Activated T-cell treated with anti-CD3 and anti-CD28 coated beads, Interleukin-2, amount 50 U/mL, for 1 hour (primary cell): ENCODE data around the gene DNAJC22.

Experiments
- DNase-seq: peaks from one replicate; pipeline ENCODE4 v3.0.0-alpha.2; 2020

The DNAJC22 gene

DNA sequence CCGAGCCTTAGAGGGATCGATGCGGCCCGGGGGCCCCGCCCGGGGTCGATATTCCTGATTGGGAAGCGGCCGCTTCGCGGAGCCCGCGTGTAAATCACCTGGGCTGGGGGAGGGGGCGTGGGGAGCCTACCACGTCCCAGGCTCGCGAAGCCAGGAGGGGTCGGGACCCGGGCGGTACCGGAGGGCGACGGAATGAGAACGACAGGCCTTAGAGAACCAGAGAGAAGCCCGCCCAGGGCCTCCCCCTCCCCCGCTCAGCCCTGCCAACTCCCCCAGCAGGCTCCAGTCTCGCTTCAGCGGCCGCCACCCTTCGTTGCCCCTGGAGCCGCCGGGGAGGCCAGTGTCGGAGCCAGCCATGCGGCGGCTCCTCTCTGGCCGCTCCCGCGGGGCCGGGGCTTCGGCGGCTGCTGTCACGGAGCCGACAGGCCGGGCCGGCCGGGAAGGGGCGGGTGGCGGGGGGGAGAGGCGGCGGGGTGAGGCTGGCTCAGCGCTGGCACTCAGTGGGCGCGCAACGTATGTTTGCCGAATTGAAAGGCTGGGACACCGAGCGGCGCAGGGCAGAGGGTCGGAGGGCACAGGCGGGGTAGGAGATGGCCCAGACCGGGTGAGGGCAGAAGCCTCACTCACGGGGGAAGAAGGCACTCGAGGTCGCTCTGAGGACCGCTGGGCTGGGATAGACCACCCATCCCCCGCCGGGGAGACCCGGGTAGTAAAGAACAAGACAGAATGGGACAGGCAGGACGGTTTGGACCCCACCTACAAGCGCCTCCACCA, 1.4 kb upstream of the DNAJC22 start:
- peak; percentile 44 for DNase-seq

DNA sequence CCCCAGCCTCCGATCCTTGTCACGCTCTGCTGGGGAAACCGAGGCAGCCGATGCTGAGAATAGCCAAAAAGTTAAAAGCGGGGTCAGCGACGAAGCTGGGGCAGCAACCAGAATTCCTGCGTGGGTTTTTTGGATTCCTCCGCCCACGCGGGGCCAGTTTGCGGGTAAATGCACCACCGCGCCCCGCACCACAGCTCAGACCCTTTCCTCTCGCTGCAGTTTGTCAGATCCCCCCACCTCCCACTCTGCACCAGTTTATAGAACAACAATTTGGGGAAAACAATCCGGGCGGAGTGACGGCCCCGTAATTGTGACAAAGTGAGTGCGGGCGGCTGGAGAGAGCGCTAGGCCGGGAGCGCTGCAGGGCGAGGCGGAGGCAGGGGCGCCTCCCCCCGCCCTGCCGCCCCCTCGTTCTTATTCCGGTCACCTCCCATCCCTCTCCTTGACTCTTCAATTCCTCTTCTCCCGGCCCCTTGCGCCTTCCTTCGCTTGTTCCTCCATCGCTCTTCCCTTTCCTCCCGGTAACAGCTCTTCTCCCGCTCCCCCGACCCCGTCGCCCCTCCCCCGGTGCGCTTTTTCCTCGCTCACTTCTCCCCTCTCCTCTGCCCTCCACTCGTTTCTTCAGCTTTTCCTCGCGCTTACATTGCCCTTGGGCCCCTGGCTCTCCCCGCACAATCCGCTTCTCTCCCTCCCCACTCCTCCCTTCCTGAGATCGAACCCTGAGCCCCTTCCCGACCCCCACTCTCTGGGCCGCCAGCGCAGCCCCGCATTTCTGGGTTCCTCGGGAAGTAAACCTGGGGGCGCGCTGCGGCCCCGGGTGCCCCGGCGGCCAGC, 646 bp upstream of the DNAJC22 start:
- no peak for DNase-seq

DNA sequence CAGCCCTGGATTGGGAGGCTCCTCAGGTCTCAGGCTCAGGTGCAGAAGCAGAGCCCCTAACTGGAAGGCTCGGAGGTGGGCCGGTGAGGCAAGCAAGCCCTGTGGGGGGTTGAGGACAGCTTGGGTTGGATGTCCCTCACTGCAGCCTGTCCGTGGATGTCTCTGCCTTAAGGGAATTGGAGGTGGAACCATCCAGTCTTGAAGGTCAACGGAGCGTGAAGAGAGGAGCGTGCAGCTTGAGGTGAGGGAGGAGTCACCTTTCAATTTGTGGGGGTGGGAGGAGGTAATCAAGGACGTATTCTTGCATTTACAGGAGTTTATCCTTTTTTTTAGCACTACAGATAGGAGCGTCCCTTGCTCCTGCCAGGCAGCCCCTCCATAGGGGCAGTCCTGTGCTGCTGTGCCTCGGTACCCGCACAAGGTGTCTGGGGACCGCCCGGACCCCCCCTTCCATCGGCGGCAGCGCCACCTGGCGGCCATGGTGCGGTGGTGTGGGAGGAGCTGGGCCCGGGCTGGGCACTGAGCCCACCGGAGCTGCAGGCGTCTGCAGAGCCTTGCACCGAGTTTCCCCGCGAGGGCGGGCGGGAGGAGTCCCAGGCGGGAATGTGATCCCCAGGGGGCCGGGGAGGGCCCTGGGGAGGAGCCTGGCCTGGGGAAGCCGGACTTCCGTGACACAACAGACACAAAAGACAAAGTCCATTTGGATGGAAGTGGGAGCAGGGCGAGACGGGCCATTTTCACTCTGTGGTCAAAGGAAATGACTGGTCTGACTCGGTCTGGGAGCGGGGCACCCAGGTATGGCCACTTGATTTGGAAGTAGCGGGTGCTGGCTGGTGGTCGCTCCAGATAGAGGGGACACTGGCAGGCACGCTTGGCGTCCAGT, 864 bp downstream of the DNAJC22 start:
- peak; percentile 85 for DNase-seq

DNA sequence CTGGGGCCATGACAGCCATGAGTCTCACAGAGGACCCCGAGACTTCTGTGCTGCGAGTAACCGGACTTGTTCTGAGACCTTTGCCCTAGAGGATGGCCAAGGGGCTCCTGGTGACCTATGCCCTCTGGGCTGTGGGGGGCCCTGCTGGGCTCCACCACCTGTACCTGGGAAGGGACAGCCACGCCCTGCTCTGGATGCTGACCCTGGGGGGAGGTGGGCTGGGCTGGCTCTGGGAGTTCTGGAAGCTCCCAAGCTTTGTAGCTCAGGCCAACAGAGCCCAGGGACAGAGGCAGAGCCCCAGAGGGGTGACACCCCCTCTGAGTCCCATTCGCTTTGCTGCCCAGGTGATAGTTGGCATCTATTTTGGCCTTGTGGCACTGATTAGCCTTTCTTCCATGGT, 2.1 kb downstream of the DNAJC22 start:
- no peak for DNase-seq

DNA sequence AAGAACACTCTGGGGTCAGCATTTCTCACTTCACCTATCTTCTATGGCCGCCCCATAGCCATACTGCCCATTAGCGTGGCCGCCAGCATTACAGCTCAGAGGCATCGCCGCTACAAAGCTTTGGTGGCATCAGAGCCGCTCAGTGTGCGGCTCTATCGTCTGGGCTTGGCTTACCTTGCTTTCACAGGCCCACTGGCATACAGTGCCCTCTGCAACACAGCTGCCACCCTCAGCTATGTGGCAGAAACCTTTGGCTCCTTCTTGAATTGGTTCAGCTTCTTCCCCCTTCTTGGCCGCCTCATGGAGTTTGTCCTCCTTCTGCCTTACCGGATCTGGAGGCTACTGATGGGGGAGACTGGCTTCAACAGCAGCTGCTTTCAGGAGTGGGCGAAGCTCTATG, 2.6 kb downstream of the DNAJC22 start:
- DNase-seq, result no peak

DNA sequence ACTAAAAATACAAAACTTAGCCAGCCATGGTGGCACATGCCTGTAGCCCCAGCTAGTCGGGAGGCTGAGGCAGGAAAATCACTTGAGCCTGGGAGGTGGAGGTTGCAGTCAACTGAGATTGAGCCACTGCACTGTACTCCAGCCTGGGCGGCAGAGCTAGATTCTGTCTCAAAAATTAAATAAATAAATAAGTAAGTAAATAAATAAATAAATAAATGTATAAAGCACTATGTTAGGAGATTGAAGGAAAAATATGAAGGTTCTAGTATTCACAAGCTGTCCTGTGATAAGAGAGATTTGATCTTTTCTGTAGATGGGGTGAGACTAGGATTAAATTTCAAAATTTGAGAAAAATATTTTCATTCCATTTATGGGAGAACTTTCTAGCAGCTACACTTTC, 5.7 kb downstream of the DNAJC22 start:
- no peak for DNase-seq

DNA sequence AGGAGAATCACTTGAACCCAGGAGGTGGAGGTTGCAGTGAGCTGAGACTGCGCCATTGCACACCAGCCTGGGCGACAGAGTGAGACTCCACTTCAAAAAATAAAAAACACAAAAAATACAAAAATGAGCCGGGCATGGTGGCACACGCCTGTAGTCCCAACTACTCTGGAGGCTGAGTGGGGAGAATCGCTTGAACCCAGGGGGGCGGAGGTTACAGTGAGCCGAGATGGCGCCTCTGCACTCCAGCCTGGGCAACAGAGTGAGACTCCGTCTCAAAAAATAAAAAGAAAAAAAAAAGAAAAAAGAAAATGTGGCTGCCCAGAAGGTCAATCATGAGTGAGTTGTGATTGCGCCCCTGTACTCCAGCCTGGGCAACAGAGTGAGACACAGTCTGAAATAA, 9.2 kb downstream of the DNAJC22 start:
- no peak for DNase-seq

DNA sequence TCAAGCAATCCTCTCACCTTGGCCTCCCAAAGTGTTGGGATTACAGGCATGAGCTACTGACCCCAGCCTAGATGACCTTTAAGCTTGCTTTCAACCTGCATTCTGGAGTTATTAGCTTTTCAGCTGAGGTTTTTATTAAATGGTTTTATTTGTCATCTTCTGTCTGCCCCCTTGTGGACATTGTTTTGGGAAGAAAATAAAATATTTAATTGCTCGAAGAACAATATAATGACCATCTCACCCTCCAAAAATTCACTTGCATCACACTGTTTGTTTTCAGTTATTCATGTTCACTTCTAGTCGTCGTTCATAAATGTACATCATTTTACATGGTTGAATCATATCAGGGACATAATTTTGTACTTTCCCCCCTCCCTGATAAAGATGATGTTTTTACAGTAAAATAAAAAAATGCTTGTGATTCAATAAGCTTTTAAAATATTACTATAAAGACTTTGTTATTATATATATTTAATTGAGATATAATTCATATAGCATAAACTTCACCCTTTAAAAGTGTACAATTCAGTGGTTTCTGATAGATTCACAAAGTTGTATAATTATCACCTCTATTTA, 10.5 kb downstream of the DNAJC22 start:
- DNase-seq, result no peak

DNA sequence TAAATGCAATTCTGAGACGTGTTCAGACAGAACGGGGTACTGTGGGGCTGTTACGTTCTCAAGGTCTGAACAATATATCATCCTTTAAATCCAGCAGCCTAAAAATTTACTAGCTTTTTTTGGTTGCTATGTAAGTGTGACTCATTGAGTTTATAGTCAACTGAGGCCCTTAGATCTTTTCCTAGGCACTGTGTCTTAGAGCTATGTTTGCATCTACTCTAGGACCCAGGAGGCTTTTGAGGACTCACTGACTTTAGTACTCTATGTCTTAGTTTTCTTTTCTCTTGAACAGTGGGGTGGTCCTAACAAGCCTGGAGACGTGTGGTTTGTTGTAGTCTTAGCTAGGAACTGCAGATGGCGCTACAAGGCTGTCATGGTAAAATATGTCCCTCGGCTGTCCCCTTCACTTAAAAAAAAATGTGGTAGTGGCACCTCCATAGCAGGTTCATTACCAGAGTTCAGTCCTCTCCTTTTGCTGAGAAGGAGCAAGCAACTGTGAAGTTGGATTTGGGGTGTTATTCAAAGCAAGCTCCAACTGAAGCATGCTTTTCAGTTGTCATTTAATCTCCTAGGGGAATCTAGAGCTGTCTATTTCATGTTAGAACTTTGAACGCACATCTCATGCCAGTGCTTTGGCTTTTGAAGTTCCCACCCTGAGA, 11.9 kb downstream of the DNAJC22 start:
- DNase-seq, result no peak

DNA sequence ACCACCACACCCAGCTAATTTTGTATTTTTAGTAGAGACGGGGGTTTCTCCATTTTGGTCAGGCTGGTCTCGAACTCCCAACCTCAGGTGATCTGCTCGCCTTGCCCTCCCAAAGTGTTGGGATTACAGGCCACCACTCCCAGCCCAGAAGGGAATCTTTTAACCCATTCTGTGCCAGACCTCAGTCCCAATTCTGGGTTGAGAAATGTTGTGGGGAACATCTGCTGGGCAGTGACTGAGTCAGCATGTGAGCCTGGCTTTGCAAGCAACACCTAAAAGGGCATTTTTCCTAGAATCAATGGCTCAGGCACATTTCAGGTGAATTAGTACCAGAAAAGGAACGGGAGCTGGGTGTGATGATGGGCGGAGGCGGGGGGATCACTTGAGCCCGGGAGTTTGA, 13.0 kb downstream of the DNAJC22 start:
- DNase-seq, result no peak

DNA sequence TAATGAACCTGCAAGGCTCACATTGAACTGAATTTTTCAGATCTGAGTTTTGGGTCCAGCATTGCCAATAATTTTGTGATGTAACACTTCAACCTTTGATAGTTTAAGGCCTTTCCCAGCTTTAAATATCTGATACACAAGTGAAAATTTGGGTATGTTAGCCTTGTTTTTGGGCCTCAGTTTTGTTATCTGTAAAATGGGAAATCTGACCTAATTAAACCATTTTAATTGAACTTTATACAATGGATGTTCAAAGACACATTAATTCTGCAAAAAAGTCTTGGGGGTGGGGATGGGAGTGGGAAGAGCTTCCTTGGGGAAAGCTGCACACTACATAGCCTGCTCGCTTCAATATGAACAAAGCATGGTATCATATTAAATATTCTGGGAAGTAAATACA, 15.4 kb downstream of the DNAJC22 start:
- no peak for DNase-seq

DNA sequence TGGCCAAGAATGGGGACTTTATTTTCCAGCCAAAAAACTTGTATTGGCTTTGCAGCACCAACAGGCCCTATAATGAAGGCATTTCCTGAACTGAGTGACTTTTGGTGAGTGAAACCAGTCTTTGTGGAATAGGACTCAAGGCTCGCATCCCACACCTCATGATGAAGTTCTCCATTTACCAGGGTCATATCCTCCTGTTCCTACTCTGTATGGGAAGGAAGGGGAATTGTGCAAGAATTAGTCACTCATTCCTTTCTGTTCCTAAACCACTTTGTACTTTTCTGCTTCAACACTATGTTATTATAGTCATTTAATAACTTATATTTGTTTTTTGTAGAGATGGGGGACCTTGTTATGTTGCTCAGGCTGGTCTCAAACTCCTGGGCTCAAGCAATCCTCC, 18.3 kb downstream of the DNAJC22 start:
- DNase-seq, result no peak

DNA sequence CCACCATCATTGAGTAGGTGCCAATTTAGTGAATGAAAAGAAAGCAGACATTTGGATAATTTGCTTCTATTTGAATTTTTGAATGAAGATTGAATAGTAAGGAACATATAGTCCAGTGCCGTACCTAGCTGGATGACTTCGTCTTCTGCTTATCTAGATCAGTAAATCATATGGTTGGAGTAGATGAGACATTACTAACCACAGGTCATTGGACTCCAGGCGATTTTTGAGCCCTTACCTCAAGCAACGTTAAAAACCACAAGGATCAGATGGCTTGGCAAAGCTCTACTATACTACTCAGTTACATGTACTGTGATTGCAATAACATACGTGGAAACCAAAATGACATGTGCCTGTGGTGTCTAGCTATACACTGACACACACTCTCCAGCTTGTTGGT, 18.9 kb downstream of the DNAJC22 start:
- DNase-seq, result no peak

DNA sequence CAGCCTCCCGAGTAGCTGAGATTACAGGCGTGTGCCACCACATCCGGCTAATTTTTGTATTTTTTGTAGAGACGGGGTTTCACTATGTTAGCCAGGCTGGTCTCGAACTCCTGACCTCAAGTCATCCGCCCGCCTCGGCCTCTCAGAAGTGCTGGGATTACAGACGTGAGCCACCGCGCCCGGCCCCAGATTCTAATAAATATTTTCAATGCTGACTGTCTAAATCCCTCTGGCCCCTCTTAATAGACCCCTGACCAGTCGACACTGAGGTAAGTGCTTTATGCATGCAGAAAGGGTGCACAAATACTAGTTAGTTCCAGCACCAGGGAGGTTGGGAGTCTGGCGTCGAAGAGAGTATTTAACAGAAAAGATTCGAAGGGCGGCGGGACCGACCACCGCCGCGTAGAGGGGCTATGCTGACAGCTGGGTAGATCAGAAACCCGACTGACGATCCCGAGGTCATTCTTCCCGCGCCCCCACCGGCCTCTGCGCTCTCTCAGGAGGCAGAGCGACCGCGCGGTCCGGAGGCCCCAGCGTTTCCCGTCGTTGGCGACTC, 19.5 kb downstream of the DNAJC22 start:
- DNase-seq, result no peak

DNA sequence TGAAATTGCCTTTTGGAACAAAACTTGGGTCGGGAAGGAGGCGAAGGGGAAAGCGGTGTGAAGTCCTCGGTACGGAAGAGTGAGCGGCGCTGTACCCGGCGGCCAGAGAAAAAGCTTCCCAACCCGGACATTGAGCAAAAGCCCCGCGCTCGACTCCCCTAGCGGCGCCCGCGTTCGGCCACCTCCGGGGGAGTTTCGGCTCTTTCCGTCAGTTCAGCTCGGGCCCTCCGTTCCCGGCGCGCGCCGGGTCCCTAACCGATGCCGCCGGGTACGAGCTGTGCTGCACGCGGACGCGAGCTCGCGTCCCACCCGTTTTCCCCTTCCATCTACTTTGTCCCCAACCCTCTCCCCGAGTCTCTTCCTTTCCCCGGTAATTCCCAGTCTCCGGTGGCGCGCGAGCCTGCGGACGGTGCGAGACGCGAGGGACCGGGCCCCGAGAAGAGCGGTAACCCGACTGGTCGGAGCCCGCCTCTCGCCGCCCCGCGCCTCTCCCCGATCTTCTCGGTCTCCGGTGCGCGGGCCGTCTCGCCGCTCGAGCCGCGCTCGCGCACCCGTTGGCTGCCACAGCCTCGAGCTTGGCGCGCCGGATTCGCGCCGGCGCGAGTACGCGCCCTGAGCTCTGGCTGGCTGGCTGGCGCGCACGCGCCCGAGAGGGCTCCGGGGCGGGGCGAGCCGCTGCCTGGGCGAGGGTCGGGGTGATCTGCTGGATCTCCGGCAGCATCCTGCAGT, 20.1 kb downstream of the DNAJC22 start:
- peak; percentile 85 for DNase-seq

DNA sequence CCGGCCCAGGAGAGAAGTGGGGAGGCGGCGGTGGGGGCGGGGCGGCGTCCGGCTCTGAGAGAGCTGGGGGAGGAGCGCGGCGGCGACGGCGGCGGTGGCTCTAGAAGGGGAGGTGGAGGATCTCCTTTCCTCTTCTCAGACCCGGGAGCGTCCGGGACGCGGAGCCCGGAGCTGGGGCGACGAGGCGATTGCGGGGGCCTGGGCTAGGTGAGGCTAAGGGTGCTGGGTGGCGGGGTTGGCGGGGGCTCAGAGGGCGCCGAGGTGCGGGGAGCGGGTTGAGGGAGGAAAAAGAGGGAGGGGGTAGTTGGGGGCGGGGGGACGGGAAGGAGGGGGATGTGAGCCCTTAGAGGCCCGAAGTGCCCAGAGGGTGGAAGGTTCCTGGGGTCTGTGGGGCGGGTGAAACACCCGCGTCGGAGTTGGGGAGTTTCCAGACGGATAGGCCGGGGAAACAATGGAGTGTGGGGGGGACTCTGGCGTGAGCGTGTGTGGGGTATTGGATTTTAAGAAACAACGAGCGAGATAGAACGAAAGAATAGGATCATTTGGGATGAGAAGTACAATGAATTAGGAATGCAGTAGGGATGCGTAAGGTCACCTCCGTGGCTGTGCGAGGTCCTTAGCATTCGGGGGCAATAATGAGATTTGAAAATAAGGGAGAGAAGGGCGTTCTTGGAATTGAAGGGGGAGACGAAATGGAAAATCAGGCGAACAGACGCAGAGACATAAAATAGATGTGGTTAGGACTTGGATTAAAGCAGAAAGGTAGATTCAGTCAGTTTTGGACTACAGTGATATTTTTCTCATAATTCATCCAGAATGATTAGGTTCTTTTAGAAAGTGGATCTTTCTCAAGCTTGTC, 20.9 kb downstream of the DNAJC22 start, which contains the start of gene SPATS2:
SPATS2 (plus strand) TSS at position 82 of the 859 bp plus-strand sequence. CDS start 93,551 bp downstream, outside the sequence.
- no peak for DNase-seq

DNA sequence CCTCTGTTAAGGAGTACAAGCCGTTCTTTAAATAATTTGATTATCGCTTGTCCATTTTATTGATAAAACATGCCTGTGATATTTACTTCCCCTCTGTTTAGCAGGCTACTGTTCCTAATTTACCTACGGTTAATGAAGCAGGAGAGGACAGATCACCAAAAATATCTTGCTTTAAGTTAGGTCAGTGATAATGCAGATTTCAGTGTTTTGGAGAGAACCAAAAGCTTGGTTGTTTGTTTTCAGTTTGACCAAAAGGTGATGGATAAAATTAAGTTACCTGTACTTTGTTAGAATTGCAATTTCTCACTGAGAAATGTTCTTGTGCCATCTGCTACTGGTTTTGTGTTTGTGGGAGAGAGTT, 21.5 kb downstream of the DNAJC22 start:
- no peak for DNase-seq

DNA sequence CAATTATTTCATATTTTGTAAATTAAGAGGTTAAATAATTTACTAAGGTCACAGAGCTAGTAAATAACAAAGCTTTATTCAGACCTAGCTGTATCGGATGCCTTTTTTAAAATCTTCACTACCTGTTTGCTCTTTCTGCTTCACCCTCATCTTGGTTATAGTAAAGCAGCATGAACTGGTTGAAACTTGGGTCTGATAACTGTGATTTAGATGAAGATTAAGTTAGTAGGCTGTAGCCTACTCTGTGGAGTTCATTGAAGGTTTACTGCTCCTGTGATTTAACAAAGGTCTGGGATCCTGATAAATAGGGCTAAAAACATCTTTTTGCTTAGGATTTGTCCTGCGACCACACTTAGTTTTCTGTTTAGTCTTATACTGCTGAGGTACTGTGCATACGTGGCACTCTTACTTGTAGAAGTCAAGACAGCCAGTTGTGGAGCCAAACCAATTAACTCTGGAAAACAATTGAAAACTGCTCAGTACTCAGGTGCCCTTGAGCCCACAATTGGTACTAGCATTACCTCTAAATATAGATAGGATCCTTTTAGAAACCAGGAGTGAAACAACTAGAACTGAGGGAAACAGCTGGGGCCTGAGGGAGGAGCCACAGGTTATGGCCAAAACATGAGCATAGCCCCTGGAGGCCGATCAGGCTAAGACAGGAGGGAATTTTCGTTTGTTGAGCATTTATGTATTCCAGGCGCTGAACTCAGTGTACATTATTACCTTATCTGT, 22.9 kb downstream of the DNAJC22 start:
- DNase-seq, result no peak

DNA sequence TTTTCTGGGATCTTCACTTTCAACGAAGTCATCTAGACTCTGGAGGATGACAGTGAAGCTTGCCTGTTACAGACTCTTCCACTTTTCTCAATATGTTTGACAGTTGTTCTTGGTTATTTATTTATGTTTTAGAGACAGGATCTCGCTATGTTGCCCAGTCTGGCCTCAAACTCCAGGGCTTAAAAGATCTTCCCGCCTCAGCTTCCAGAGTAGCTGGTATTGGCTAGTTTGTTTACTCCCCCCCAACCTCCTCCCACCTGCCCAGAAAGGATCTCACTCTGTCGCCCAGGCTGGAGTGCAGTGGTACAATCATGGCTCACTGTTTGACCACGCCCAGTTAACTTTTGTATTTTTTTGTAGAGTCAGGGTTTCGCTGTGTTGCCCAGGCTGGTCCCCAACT, 23.9 kb downstream of the DNAJC22 start:
- DNase-seq, result no peak

DNA sequence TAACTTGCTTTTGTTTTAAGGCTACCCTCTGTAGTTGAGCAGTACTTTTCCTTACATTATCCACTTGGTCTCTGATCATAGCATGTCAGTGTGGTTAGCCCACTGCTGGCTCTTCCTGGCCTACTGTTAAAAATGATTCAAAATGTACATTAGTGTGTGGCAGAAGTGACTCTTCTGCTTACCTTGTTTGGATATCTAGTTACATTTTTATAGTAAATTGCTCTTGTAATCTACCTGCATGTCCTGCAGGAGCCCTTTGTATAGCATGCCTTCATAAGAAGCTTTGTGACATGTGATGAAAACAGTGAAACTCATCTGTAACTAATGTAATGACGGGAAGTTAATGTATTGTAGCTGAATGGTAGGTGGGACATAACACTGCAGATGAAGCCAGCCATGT, 28.7 kb downstream of the DNAJC22 start:
- no peak for DNase-seq
